Parathyroid adenoma (tissue), 2 donors: ENCODE results near the gene OR6Q1.

Experiments
- H2AFZ ChIP-seq: fragments of 300-600 bp; sonication (generic); one replicate; pipeline ENCODE4 v1.7.0; 2017; ENCODE audit warnings: antibody characterized with exemption, mild to moderate bottlenecking
- H3K27ac ChIP-seq: fragments of 300-600 bp; sonication (generic); one replicate; pipeline ENCODE4 v1.7.0; 2017
- H3K27me3 ChIP-seq: fragments of 300-600 bp; sonication (generic); one replicate; pipeline ENCODE4 v1.7.0; 2017; ENCODE audit warnings: low read length; ENCODE audit not compliant: control insufficient read depth, insufficient read depth
- H3K36me3 ChIP-seq: fragments of 300-600 bp; sonication (generic); one replicate; pipeline ENCODE4 v1.7.0; 2017; ENCODE audit warnings: low read length; ENCODE audit not compliant: control insufficient read depth, insufficient read depth
- H3K4me1 ChIP-seq: fragments of 300-600 bp; sonication (generic); one replicate; pipeline ENCODE4 v1.7.0; 2017; ENCODE audit warnings: control low read depth
- H3K4me2 ChIP-seq: fragments of 300-600 bp; sonication (generic); one replicate; pipeline ENCODE4 v1.7.0; 2017; ENCODE audit warnings: low read length
- H3K4me3 ChIP-seq: fragments of 300-600 bp; sonication (generic); one replicate; pipeline ENCODE4 v1.7.0; 2017; ENCODE audit warnings: low read depth, low read length
- H3K79me2 ChIP-seq: fragments of 300-600 bp; sonication (generic); one replicate; pipeline ENCODE4 v1.7.0; 2017; ENCODE audit warnings: control low read depth
- H3K9ac ChIP-seq: fragments of 300-600 bp; sonication (generic); one replicate; pipeline ENCODE4 v1.7.0; 2017; ENCODE audit warnings: mild to moderate bottlenecking
- H3K9me3 ChIP-seq: fragments of 300-600 bp; sonication (generic); one replicate; pipeline ENCODE4 v1.7.0; 2017; ENCODE audit warnings: low read length; ENCODE audit not compliant: control insufficient read depth
- CTCF ChIP-seq: fragments of 300-600 bp; sonication (generic); IDR thresholded peaks from one replicate; pipeline ENCODE4 v1.7.0; 2017; ENCODE audit warnings: antibody characterized with exemption, mild to moderate bottlenecking
- donor health status: primary hyperparathyroidism.

Gene OR6Q1

GRCh38 chr11:58000699-58001098 lies 30.1 kb upstream of the OR6Q1 start:
- TF ChIP-seq CTCF, result no peak
- no peak overlapping the region for H2AFZ ChIP-seq
- H3K9ac ChIP-seq, result no peak overlapping the region
- no peak overlapping the region for H3K4me3 ChIP-seq
- no peaks in the 10 kb centered on the region for H3K79me2 ChIP-seq
- no peaks in the 10 kb centered on the region for H3K27me3 ChIP-seq
- no peaks in the 10 kb centered on the region for H3K9me3 ChIP-seq
- H3K36me3 ChIP-seq, result no peaks in the 10 kb centered on the region
- no peak overlapping the region for H3K27ac ChIP-seq
- no peak overlapping the region for H3K4me2 ChIP-seq
- H3K4me1 ChIP-seq, result no peaks in the 10 kb centered on the region

GRCh38 chr11:58003036-58003435 lies 27.7 kb upstream of the OR6Q1 start:
- H3K9me3 ChIP-seq, result no peaks in the 10 kb centered on the region
- no peaks in the 10 kb centered on the region for H3K27me3 ChIP-seq
- no peaks in the 10 kb centered on the region for H3K79me2 ChIP-seq
- no peaks in the 10 kb centered on the region for H3K4me1 ChIP-seq
- no peak for TF ChIP-seq CTCF
- H3K36me3 ChIP-seq, result no peaks in the 10 kb centered on the region
- H3K27ac ChIP-seq, result no peak overlapping the region
- H3K4me3 ChIP-seq, result no peak overlapping the region
- H3K9ac ChIP-seq, result no peak overlapping the region
- H2AFZ ChIP-seq, result no peak overlapping the region
- no peak overlapping the region for H3K4me2 ChIP-seq

- no peak overlapping the region for H3K27ac ChIP-seq
- H2AFZ ChIP-seq, result no peak overlapping the region
Observed at GRCh38 chr11:58003591-58003990, 27.2 kb upstream of the OR6Q1 start.

GRCh38 chr11:58004664-58005063 lies 26.1 kb upstream of the OR6Q1 start:
- Histone ChIP-seq H2AFZ (no peak overlapping the region), H3K27me3 (no peaks in the 10 kb centered on the region), H3K9ac (no peak overlapping the region), H3K4me3 (no peak overlapping the region), H3K4me1 (no peaks in the 10 kb centered on the region), H3K9me3 (no peaks in the 10 kb centered on the region), H3K79me2 (no peaks in the 10 kb centered on the region), H3K27ac (no peak overlapping the region), H3K36me3 (no peaks in the 10 kb centered on the region), H3K4me2 (no peak overlapping the region)
- TF ChIP-seq CTCF, result no peak

More at GRCh38 chr11:58003591-58003990, 27.2 kb upstream of the OR6Q1 start:
- H3K9ac ChIP-seq, result no peak overlapping the region
- H3K4me3 ChIP-seq, result no peak overlapping the region
- H3K4me2 ChIP-seq, result no peak overlapping the region
- H3K36me3 ChIP-seq, result no peaks in the 10 kb centered on the region
- no peaks in the 10 kb centered on the region for H3K79me2 ChIP-seq
- no peaks in the 10 kb centered on the region for H3K27me3 ChIP-seq
- no peak for TF ChIP-seq CTCF
- no peaks in the 10 kb centered on the region for H3K4me1 ChIP-seq
- H3K9me3 ChIP-seq, result no peaks in the 10 kb centered on the region

GRCh38 chr11:58006940-58007339 lies 23.8 kb upstream of the OR6Q1 start:
- no peaks in the 10 kb centered on the region for H3K27me3 ChIP-seq
- no peaks in the 10 kb centered on the region for H3K4me1 ChIP-seq
- H3K4me2 ChIP-seq, result no peak overlapping the region
- H3K36me3 ChIP-seq, result no peaks in the 10 kb centered on the region
- H3K79me2 ChIP-seq, result no peaks in the 10 kb centered on the region
- H3K4me3 ChIP-seq, result no peak overlapping the region
- no peak overlapping the region for H3K9ac ChIP-seq
- H3K27ac ChIP-seq, result no peak overlapping the region
- H3K9me3 ChIP-seq, result no peaks in the 10 kb centered on the region
- H2AFZ ChIP-seq, result no peak overlapping the region
- no peak for TF ChIP-seq CTCF
